HepG2 (cell line): Measurements from ENCODE around the gene ING5. TPM values are rescaled to one million over a fixed set of nuclear protein-coding genes. Genes with fewer than 3 reads are reported as not detected.

ENCODE experiments used
- DNMT1 ChIP-seq: sonication (generic); formaldehyde crosslinking; IDR thresholded peaks from 2 replicates; pipeline ENCODE4 v1.5.1; 2020; ENCODE audit warnings: mild to moderate bottlenecking, missing genetic modification reagents
- HOMEZ ChIP-seq: IDR thresholded peaks from 2 replicates; pipeline ENCODE4 v1.6.1; 2016; ENCODE audit warnings: low read depth
- REL ChIP-seq: sonication (generic); formaldehyde crosslinking; conservative IDR thresholded peaks from 2 replicates; pipeline ENCODE4 v1.8.0; 2022; ENCODE audit warnings: mild to moderate bottlenecking, missing genetic modification reagents, moderate library complexity
- TFDP2 ChIP-seq: sonication (generic); formaldehyde crosslinking; IDR thresholded peaks from 2 replicates; pipeline ENCODE4 v1.4.0; 2020; ENCODE audit warnings: missing genetic modification reagents
- ZBTB40 ChIP-seq, 2 experiments: fragments of 450-650 bp in 1 of 2; sonication (generic) in 1 of 2; formaldehyde crosslinking in 1 of 2; IDR thresholded peaks; 2 replicates each; pipeline versions ENCODE4 v1.6.1 to v1.8.0; 2016 to 2022; ENCODE audit warnings: antibody characterized with exemption in 1 of 2, mild to moderate bottlenecking in 1 of 2, missing genetic modification reagents in 1 of 2
- ZEB1 ChIP-seq: IDR thresholded peaks from 2 replicates; pipeline ENCODE4 v1.6.1; 2012; ENCODE audit warnings: mild to moderate bottlenecking, low read depth, inconsistent platforms; ENCODE audit not compliant: insufficient replicate concordance
- ZNF776 ChIP-seq: sonication (generic); formaldehyde crosslinking; IDR thresholded peaks from 2 replicates; pipeline ENCODE4 v1.4.0; 2020; ENCODE audit warnings: mild to moderate bottlenecking, missing genetic modification reagents
- ZNF800 ChIP-seq: sonication (generic); formaldehyde crosslinking; IDR thresholded peaks from 2 replicates; pipeline ENCODE4 v1.4.0; 2020; ENCODE audit warnings: missing genetic modification reagents
- polyA plus RNA-seq, 8 experiments: library from polyadenylated mRNA; depleted of rRNA in 3 of 8; stranded (reverse) in 7 of 8; unstranded in 1 of 8; fragments of >200 nt; fragmentation: Illumina TruSeq in 4 of 8; extraction: Trizol in 4 of 8; gene quantifications; 2 replicates each; pipeline versions ENCODE4 v1.2.1 to v1.2.3, GENCODE V29; 2011 to 2016; ENCODE audit warnings: low read depth in 4 of 8, missing spikeins in 1 of 8, mixed read lengths in 1 of 8; ENCODE audit not compliant: insufficient read depth in 1 of 8
- total RNA-seq, 5 experiments: library from RNA; depleted of rRNA; stranded (reverse); fragments of >200 nt; fragmentation: Illumina TruSeq; extraction: Trizol; gene quantifications; 2 replicates each; pipeline ENCODE4 v1.2.3, GENCODE V29; 2016; ENCODE audit warnings: low read depth in 1 of 5

Gene ING5
- total and polyA plus RNA-seq, 2 of the 13 experiments (the other 11 are each of a cell fraction or from before 2014, with no cell fraction given), result 61.9 to 71.9 TPM

- TF ChIP-seq ZBTB40 (IDR thresholded peaks at IDR 0.05) (no peak), ZBTB40 (CRISPR knock-in tag; IDR thresholded peaks at IDR 0.05) (peak; percentile 63; the same call in 1 of the 2 replicates), DNMT1 (CRISPR knock-in tag) (peak; percentile 76; the same call in 1 of the 2 replicates), TFDP2 (CRISPR knock-in tag) (peak; percentile 52; the same call in 1 of the 2 replicates), ZEB1 (no peak), REL (CRISPR knock-in tag) (no peak), HOMEZ (CRISPR knock-in tag) (peak; percentile 48; the same call in 1 of the 2 replicates), ZNF776 (CRISPR knock-in tag) (no peak; the same call in 1 of the 2 replicates), ZNF800 (CRISPR knock-in tag) (no peak)
These were observed 554 bp downstream of the ING5 start (continued) for GRCh38 chr2:241702155-241703031.
